A673 (cell line): Measurements from ENCODE around the gene C2orf92. TPM values are rescaled to one million over a fixed set of nuclear protein-coding genes. Genes with fewer than 3 reads are reported as not detected.
A peak's percentile ranks its signal among the peaks of the same experiment; 100 is the strongest.

Experiments
- BruUV-seq: library from RNA; stranded (reverse); fragments of 400-500 nt; replicated peaks from 2 replicates; lab custom pipeline; 2021; lab: Mats Ljungman, UMichigan
- CTCF ChIA-PET: fragments of 300-600 bp; sonication (Branson Sonifier 250); formaldehyde crosslinking; loops from one replicate; lab custom pipeline; 2022; ENCODE audit warnings: antibody characterized with exemption; lab: Charles Lee
- POLR2A ChIA-PET: fragments of 300-600 bp; sonication (Branson Sonifier 250); formaldehyde crosslinking; loops from one replicate; lab custom pipeline; 2022; ENCODE audit warnings: antibody characterized with exemption; ENCODE audit not compliant: low non-redundant PET; lab: Charles Lee
- DNase-seq: peaks from one replicate; pipeline ENCODE4 v3.0.0-alpha.2; 2015; ENCODE audit warnings: low spot score
- H3K27ac ChIP-seq: fragments of 200-600 bp; sonication (generic); 2 replicates; pipeline ENCODE4 v1.5.1; 2016; ENCODE audit warnings: mixed run types, low read depth, mild to moderate bottlenecking, mixed read lengths, antibody characterized with exemption, low read length; ENCODE audit not compliant: poor library complexity, severe bottlenecking
- H3K27me3 ChIP-seq: fragments of 200-600 bp; sonication (generic); replicated peaks from 2 replicates; pipeline ENCODE4 v1.6.1; 2017; ENCODE audit warnings: mixed run types, low read depth, mild to moderate bottlenecking, mixed read lengths, antibody characterized with exemption, low read length; ENCODE audit not compliant: insufficient read depth, poor library complexity
- H3K36me3 ChIP-seq: fragments of 200-600 bp; sonication (generic); 2 replicates; pipeline ENCODE4 v1.6.1; 2016; ENCODE audit warnings: mixed run types, mild to moderate bottlenecking, mixed read lengths, antibody characterized with exemption, low read length; ENCODE audit not compliant: insufficient read depth, poor library complexity, severe bottlenecking
- H3K4me1 ChIP-seq: fragments of 200-600 bp; sonication (generic); 2 replicates; pipeline ENCODE4 v1.6.1; 2017; ENCODE audit warnings: mixed run types, mild to moderate bottlenecking, mixed read lengths, antibody characterized with exemption, low read length; ENCODE audit not compliant: insufficient read depth, poor library complexity, severe bottlenecking
- H3K4me3 ChIP-seq: fragments of 200-600 bp; sonication (generic); 2 replicates; pipeline ENCODE4 v1.5.1; 2016; ENCODE audit warnings: low read depth, mixed run types, mild to moderate bottlenecking, mixed read lengths, low read length; ENCODE audit not compliant: poor library complexity, severe bottlenecking
- H3K9me3 ChIP-seq: fragments of 200-600 bp; sonication (generic); 2 replicates; pipeline ENCODE4 v1.6.1; 2016; ENCODE audit warnings: mixed run types, low read depth, mild to moderate bottlenecking, mixed read lengths, antibody characterized with exemption, low read length; ENCODE audit not compliant: poor library complexity, severe bottlenecking
- EZH2 ChIP-seq: fragments of 200-600 bp; sonication (generic); IDR thresholded peaks from 2 replicates; pipeline ENCODE4 v1.6.1; 2017; ENCODE audit warnings: borderline replicate concordance, low read depth, mild to moderate bottlenecking, mixed read lengths, antibody characterized with exemption, low read length; ENCODE audit not compliant: poor library complexity, severe bottlenecking
- intact Hi-C: fragments of 100-400 bp; cut with micrococcal nuclease; formaldehyde crosslinking; loops from one replicate; pipeline ENCODE4 v1.10.0; 2022; ENCODE audit not compliant: unreplicated experiment
- total RNA-seq: library from RNA; stranded (reverse); gene quantifications from 2 replicates; pipeline ENCODE4 v1.2.3, GENCODE V29; 2021
- TF ChIP-seq, protein P1 (sequence below): fragments of 300-800, 200-600 bp; sonication (generic); conservative IDR thresholded peaks from 2 replicates; pipeline ENCODE4 v1.5.1; 2017; ENCODE audit warnings: low read depth, mild to moderate bottlenecking, antibody characterized with exemption, low read length, moderate library complexity, mixed read lengths

Gene C2orf92
- total RNA-seq, 1 experiment from 2014 or later, result 3.7 TPM

GRCh38 chr2:97663626-97663961, 5.9 kb upstream of the C2orf92 start:
- ChIA-PET CTCF (interaction anchor here (0.6 to 1.5 kb wide), 5 partner anchors 11 to 37 kb away, joined by 3 to 6 read pairs (median 3); partner anchors contain the start of gene COX5B), POLR2A (interaction anchor here (0.9 kb wide), 1 partner anchor 18 kb away, joined by 7 read pairs; the partner anchor contains the start of gene COX5B)
- peaks cover 10% of the 10 kb centered on the region for H3K4me1 ChIP-seq
- H3K4me3 ChIP-seq, result peak overlapping the region; percentile 78
- TF ChIP-seq, protein P1, sequence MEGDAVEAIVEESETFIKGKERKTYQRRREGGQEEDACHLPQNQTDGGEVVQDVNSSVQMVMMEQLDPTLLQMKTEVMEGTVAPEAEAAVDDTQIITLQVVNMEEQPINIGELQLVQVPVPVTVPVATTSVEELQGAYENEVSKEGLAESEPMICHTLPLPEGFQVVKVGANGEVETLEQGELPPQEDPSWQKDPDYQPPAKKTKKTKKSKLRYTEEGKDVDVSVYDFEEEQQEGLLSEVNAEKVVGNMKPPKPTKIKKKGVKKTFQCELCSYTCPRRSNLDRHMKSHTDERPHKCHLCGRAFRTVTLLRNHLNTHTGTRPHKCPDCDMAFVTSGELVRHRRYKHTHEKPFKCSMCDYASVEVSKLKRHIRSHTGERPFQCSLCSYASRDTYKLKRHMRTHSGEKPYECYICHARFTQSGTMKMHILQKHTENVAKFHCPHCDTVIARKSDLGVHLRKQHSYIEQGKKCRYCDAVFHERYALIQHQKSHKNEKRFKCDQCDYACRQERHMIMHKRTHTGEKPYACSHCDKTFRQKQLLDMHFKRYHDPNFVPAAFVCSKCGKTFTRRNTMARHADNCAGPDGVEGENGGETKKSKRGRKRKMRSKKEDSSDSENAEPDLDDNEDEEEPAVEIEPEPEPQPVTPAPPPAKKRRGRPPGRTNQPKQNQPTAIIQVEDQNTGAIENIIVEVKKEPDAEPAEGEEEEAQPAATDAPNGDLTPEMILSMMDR, result no peak
- no peak for TF ChIP-seq EZH2
- no peaks in the 10 kb centered on the region for H3K9me3 ChIP-seq
- no peak for DNase-seq
- peak overlapping the region; percentile 81 for H3K27ac ChIP-seq
- intact Hi-C loops, result no loop called here
- no TSS peak for BruUV-seq
- H3K36me3 ChIP-seq, result no peaks in the 10 kb centered on the region
- no peaks in the 10 kb centered on the region for H3K27me3 ChIP-seq

DNA sequence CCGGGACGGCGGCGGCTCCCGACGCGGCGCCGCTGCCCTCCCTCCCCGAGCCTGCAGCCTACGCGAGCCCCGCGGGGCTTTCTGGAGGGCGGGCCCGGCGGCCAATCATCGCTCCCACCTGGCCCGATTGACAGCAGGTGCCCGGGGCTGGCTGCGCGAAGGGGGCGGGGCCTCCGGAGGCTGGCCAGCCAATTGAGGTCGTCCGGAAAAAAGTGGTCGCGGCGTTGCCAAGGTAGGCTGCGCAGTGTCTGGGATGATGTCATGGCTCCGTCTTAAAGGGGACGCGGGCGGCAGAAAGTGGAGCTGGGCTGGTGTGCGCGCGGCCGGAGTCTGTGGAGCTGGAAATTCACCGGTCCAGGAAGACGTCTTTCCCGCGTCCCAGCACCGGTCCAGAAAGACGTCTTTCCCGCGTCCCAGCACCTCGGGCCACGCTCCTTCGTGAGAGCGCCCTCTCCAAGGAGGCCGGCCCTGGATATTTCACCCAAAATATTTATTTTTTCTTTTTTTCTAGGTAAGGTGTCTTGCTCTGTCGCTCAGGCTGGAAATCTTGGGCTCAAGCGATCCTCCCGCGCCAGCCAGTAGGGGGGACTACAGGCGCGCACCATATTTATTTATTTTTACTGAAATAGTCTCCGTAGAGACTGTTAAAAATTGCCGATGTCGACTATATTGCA, 5.4 kb upstream of the C2orf92 start, which contains the start of gene ACTR1B:
TSS of gene ACTR1B (minus strand) at position 83 of the 674 bp plus-strand sequence. CDS start 154 bp downstream, outside the sequence.
- CTCF ChIA-PET, result interaction anchor here (0.6 to 1.5 kb wide), 6 partner anchors 11 to 73 kb away, joined by 3 to 6 read pairs (median 3); partner anchors contain the start of gene COX5B
- H3K4me1 ChIP-seq, result peaks cover 10% of the 10 kb centered on the region
- POLR2A ChIA-PET, result interaction anchor here (0.9 to 1.1 kb wide), 2 partner anchors 12 to 18 kb away, joined by 3 to 7 read pairs; partner anchors contain the start of gene COX5B
- H3K36me3 ChIP-seq, result no peaks in the 10 kb centered on the region
- DNase-seq, result peak; percentile 99
- no peaks in the 10 kb centered on the region for H3K9me3 ChIP-seq
- H3K27me3 ChIP-seq, result no peaks in the 10 kb centered on the region
- BruUV-seq, result no TSS peak
- intact Hi-C loops, result loop anchor here (2.0 kb wide), 1 partner anchor 33 kb away; no protein-coding TSS in a partner anchor
- H3K4me3 ChIP-seq, result peak within 1 kb of the TSS; percentile 78
- H3K27ac ChIP-seq, result peak within 1 kb of the TSS; percentile 85
- TF ChIP-seq, protein P1, result peak; percentile 73
- TF ChIP-seq EZH2, result no peak

- peak; percentile 66 for DNase-seq
- POLR2A ChIA-PET, result interaction anchor here (0.9 to 1.1 kb wide), 2 partner anchors 13 to 19 kb away, joined by 3 to 7 read pairs; partner anchors contain the start of gene COX5B
- BruUV-seq, result TSS peak; percentile 92
- peaks cover 10% of the 10 kb centered on the region for H3K4me1 ChIP-seq
- H3K4me3 ChIP-seq, result peak overlapping the region; percentile 78
- intact Hi-C loops, result loop anchor here (2.0 kb wide), 1 partner anchor 32 kb away; no protein-coding TSS in a partner anchor
- CTCF ChIA-PET, result interaction anchor here (0.6 to 1.5 kb wide), 5 partner anchors 14 to 74 kb away, joined by 3 to 6 read pairs (median 3); partner anchors contain the start of gene COX5B
- TF ChIP-seq EZH2, result no peak
- TF ChIP-seq, protein P1, result no peak
- peak overlapping the region; percentile 85 for H3K27ac ChIP-seq
- no peaks in the 10 kb centered on the region for H3K9me3 ChIP-seq
- no peaks in the 10 kb centered on the region for H3K27me3 ChIP-seq
- no peaks in the 10 kb centered on the region for H3K36me3 ChIP-seq
Observed at GRCh38 chr2:97664636-97664970, 4.9 kb upstream of the C2orf92 start.
